Pons (tissue), 1 donor: Measurements from ENCODE around the gene RABGGTA.
"Not testable (repeated sequence)": the region's sequence is repeated elsewhere in the genome, so short reads cannot be mapped to it uniquely, and the experiment has no call there.

Experiments
- DNase-seq: peaks from one replicate; pipeline ENCODE4 v3.0.0-alpha.2; 2016; ENCODE audit warnings: low spot score

RABGGTA gene

GRCh38 chr14:24260780-24261157 lies 10.6 kb downstream of the RABGGTA start:
- no peak for DNase-seq

GRCh38 chr14:24260026-24260779 lies 11.2 kb downstream of the RABGGTA start:
- no peak for DNase-seq

- DNase-seq, result no peak
Measured at GRCh38 chr14:24259282-24260025, 11.9 kb downstream of the RABGGTA start.

GRCh38 chr14:24258548-24259265 lies 12.7 kb downstream of the RABGGTA start:
- no peak for DNase-seq

- DNase-seq, result no peak
Measured at GRCh38 chr14:24258119-24258518, 13.3 kb downstream of the RABGGTA start.

- no peak for DNase-seq
Measured at GRCh38 chr14:24256960-24257359, 14.4 kb downstream of the RABGGTA start.

GRCh38 chr14:24255931-24256711 lies 15.3 kb downstream of the RABGGTA start:
- DNase-seq, result no peak

- no peak for DNase-seq
Measured at GRCh38 chr14:24255438-24255837, 16.0 kb downstream of the RABGGTA start.

GRCh38 chr14:24254630-24255392 lies 16.6 kb downstream of the RABGGTA start:
- no peak for DNase-seq

- no peak for DNase-seq
Measured at GRCh38 chr14:24253936-24254335, 17.5 kb downstream of the RABGGTA start.

- DNase-seq, result no peak
Measured at GRCh38 chr14:24252289-24253124, 18.9 kb downstream of the RABGGTA start.

GRCh38 chr14:24251880-24252288 lies 19.5 kb downstream of the RABGGTA start:
- no peak for DNase-seq

GRCh38 chr14:24250354-24250753 lies 21.0 kb downstream of the RABGGTA start:
- DNase-seq, result no peak

- DNase-seq, result no peak
Measured at GRCh38 chr14:24249230-24250021, 22.0 kb downstream of the RABGGTA start.

GRCh38 chr14:24247422-24247821 lies 24.0 kb downstream of the RABGGTA start:
- no peak for DNase-seq

- no peak for DNase-seq
Measured at GRCh38 chr14:24246765-24247212, 24.6 kb downstream of the RABGGTA start.

GRCh38 chr14:24245350-24245749 lies 26.0 kb downstream of the RABGGTA start:
- not testable (repeated sequence) for DNase-seq

GRCh38 chr14:24243336-24243836 lies 28.0 kb downstream of the RABGGTA start:
- peak; percentile 23 for DNase-seq

GRCh38 chr14:24241829-24242443 lies 29.5 kb downstream of the RABGGTA start:
- DNase-seq, result no peak
